GM18498 (cell line): ENCODE data around the gene RASSF5.
A peak's percentile ranks its signal among the peaks of the same experiment; 100 is the strongest.
"Not testable (repeated sequence)": the region's sequence is repeated elsewhere in the genome, so short reads cannot be mapped to it uniquely, and the experiment has no call there.

Experiments
- ATAC-seq: cut with Tn5 transposase; IDR thresholded peaks from one replicate; pipeline ENCODE4 v1.9.1; 2021; ENCODE audit warnings: mild to moderate bottlenecking, moderate library complexity; ENCODE audit not compliant: unreplicated experiment

The RASSF5 gene

DNA sequence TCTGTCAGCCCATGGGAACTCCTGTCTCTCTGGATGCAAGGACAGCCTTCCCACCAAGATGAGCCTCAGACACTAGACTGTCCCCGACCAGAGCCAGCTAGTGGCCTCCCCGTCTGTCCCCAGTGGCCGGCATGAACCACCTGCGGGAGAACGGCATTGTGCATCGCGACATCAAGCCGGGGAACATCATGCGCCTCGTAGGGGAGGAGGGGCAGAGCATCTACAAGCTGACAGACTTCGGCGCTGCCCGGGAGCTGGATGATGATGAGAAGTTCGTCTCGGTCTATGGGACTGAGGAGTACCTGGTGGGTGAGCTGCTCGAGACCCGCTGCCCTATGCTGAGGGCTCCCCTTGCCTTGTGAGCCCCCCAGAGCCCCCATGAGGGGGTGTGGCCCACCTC is 31.3 kb upstream of the RASSF5 start:
- ATAC-seq = no peak

DNA sequence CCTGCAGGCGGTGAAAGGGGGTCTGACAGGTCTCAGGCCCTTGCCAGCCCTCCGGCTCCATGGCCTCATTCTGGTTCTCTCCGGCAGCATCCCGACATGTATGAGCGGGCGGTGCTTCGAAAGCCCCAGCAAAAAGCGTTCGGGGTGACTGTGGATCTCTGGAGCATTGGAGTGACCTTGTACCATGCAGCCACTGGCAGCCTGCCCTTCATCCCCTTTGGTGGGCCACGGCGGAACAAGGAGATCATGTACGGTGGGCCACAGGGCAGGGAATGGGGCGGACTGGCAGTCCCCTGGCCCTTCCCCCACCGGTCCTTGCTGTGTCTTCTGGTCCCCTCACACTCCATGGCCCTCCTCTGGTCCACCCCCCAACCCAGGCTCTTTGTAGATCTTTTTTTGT is 30.7 kb upstream of the RASSF5 start:
- no peak for ATAC-seq

DNA sequence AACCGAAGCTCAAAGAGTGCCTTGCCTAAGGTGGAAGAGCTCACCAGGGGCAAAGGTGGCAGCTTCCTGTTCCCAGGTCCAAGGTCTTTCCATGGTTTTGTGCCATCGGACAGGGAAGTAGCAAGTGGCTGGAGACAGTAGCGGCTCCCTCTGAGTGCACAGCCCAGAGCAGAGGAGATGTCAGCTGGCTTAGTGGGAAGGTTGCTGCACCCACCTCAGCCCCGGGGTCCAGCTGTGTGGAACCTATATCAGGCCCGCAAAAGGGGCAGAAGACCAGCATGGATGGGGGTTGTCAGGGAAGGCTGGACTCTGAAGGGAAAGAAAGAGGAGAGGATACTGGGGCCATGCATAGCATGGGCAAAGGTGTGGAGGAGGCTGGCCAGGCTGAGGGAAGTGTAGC is 30.2 kb upstream of the RASSF5 start:
- no peak for ATAC-seq

DNA sequence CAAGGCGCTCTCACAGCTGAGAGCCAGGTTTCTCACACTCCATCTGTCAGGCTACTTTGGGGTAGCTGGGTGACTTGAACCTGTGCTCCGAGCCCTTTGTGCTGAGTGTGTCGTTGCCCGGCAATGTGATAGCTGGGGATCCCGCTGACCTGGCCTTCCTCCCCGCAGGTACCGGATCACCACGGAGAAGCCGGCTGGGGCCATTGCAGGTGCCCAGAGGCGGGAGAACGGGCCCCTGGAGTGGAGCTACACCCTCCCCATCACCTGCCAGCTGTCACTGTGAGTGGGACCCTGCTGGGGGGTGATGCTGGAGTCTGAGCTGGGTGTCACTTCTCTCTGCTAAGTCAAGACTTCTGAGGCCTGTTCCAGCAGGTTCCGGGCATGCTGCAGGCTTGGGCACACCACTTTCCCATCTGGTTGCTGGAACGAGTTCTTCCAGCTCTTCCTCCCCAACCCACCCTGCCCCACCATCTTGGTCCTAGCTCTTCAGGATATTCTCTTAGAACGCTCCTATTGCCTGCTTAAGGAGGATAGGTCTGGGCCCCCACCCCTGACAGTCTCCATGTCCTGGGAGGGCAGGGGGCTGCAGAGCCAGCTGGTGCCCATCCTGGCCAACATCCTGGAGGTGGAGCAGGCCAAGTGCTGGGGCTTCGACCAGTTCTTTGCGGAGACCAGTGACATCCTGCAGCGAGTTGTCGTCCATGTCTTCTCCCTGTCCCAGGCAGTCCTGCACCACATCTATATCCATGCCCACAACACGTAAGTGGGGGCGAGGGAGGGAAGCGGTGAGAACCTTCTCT is 29.6 kb upstream of the RASSF5 start:
- ATAC-seq = no peak

DNA sequence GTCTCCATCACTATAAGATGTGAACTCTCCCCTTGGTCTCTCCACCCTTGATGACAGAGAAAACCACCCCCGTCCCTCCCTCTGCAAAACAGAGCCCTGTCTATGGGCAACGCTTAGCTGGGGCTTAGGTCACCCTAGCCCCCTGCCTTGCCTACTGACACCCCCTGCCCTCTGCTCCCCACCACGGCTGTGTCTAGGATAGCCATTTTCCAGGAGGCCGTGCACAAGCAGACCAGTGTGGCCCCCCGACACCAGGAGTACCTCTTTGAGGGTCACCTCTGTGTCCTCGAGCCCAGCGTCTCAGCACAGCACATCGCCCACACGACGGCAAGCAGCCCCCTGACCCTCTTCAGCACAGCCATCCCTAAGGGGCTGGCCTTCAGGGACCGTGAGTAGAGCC is 28.6 kb upstream of the RASSF5 start:
- ATAC-seq = no peak

DNA sequence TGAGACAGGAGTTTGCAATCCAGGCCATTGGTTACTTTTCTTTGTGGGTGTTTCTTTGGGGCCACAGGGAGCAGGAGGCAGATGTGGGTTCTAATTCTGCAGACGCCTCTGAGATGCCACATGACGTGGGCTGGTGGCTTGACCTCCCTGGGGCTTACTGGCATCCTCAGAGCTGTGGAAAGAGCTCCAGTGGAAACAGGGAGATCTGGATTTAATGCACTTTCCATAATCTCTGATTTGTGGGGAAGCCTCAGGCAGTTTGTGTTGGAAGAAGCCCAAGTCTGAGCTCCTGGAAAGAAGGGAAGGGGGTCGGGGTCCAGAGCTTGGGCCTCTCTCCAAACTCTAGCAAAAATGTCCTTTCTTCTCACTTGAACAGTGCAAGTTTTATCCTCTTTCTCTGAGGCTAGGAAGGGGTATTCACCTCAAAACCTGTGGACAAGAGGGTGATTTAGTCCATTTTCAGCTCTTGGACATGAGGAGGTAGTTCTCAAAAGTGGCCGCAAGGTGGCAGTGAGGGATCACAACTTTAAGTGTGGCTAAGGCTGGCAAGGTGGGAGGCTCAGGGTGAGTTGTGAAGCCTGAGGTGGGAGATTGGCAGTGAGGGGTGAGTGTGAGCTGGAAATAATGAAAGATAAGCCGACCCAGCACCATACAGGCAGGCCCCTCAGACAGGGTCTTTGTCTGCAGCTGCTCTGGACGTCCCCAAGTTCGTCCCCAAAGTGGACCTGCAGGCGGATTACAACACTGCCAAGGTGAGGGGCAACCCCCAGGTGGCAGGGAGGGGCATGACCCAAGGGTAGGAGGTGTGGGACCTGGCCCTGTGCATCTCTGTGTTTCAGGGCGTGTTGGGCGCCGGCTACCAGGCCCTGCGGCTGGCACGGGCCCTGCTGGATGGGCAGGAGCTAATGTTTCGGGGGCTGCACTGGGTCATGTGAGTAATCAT is 27.9 kb upstream of the RASSF5 start:
- no peak for ATAC-seq

DNA sequence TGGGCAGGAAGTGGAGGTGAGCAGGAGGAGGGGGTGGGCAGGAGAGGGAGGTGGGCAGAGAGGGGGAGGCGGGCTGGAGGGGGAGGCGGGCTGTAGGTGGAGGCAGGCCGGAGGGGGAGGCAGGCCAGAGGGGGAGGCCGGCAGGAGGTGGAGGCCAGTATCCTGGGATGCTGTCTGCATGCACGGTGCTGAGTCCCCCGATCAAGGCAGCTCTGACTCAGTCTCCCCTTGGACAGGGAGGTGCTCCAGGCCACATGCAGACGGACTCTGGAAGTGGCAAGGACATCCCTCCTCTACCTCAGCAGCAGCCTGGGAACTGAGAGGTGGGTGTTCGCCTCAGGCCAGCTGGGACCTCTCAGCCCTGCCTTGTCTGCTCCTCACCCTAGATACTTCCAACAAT is 27.1 kb upstream of the RASSF5 start:
- no peak for ATAC-seq

DNA sequence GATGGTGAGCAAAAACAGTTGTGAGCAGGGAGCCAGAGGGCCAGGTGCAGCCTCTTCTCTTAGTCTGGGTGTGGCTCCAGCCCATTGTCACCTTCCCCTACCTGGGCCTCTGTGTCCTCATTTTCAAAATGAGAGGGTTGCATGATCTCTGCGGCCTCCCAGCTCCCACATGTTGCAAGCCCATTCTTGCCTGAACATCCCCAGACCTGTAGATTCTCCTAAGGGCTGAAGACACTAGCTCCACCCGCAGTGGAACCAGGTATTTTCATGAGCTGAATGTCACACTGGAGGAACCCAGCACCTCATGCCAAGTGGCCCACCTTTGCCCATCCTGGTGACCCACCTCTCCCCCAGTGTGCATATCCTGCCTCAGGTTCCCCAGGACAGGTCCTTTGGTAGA is 24.7 kb upstream of the RASSF5 start:
- ATAC-seq = no peak

DNA sequence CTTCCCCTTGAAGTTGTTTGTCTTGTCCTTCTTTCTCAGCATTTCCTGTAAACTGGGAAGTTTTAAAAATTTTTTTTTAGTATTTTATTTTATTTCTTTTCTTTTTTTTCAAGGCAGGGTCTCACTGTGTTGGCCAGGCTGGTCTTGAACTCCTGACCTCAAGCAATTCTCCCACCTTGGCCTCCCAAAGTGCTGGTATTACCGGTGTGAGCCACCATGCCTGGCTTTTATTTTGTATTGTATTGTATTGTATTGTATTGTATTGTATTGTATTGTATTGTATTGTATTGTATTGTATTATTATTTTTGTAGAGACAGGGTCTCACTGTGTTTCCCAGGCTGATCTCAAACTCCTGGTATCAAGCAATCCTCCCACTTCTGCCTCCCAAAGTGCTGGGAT is 23.5 kb upstream of the RASSF5 start:
- ATAC-seq = not testable (repeated sequence)

DNA sequence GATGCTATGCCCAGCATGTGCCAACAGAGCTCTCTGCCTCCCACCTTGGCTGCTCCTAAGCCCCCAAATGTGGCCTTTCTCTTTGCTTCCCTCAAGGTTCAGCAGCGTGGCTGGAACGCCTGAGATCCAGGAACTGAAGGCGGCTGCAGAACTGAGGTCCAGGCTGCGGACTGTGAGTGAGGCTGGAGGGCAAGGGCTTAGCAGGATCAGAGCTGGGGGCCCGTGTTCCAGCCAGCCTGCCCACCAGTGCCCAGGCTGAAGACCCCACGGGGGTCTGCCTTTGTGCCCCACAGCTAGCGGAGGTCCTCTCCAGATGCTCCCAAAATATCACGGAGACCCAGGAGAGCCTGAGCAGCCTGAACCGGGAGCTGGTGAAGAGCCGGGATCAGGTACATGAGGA is 22.4 kb upstream of the RASSF5 start:
- ATAC-seq = no peak

DNA sequence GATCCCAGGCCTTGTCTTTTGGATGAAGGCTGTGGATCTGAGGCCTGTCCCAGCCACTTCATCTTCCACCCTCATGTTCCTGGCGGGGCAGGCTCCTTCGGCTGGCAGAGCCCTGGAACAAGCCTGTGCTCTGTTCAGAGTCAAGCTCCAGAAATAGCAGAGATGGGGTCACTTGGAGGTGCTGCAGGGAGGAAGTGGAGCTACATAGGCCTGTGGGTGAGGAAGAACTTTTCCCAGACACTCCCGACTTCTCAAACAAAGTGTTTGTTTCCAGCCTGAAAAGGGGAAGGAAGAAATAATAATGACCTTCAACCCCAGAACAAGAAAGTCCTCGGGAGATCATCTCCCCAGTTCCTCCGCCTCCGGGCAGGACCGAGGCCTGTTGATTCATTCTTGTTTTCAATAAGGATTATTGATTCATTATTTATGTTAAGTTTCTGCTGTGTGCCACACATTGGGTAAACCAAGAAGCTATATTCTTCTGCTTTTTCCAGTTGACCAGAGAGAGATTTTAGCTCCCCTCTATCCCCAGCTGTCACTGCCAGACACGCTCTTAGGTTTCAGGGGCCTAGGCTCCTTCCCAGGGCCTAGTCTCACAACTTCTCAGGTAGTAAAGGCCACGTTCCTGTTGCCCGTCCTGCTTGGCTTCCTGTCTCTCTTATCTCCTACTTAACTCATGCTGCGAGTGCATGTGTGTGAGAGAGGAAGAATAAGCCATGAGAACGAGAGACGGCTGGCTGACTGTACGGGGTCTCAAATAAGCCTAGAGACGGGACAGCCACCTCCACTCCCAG is 20.1 kb upstream of the RASSF5 start:
- no peak for ATAC-seq

DNA sequence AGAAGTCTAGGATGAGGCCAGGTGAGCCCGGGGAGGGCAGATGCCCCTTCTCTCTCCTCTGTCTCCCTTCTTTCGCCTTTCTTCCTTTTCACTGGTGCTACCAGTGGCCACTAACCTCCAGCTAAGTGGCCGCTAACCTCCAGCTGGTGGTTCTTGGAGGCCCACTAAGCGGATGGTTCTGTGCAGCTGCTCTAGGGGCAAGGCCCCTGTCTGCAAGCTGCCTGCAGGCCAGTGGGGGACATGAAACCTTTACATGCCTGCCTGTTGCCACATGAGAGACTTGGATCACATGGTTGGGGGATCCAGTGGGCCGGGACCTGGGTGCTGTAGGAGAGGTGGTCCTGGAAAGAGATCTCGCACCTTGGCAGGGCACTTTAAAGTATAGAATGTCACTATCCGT is 19.4 kb upstream of the RASSF5 start:
- ATAC-seq = no peak

DNA sequence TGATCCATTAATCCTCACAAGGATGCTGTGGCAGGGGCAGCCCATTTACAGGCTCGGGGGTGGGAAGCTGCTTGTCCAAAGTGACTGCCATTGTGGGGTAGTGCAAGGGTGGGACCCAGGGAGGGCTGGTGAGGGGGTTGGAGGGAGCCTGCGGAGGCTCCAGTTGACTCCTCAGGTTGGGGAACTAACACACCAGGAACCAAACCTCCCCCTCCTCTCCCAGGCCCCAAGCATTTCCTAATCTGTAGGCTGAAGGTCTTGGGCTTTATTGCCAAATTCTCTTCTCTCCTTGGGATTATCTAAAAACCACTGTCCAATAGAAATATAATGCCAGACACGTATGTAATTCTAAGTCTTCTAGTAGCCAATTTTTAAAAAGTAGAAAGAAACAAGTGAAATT is 18.9 kb upstream of the RASSF5 start:
- ATAC-seq = no peak

DNA sequence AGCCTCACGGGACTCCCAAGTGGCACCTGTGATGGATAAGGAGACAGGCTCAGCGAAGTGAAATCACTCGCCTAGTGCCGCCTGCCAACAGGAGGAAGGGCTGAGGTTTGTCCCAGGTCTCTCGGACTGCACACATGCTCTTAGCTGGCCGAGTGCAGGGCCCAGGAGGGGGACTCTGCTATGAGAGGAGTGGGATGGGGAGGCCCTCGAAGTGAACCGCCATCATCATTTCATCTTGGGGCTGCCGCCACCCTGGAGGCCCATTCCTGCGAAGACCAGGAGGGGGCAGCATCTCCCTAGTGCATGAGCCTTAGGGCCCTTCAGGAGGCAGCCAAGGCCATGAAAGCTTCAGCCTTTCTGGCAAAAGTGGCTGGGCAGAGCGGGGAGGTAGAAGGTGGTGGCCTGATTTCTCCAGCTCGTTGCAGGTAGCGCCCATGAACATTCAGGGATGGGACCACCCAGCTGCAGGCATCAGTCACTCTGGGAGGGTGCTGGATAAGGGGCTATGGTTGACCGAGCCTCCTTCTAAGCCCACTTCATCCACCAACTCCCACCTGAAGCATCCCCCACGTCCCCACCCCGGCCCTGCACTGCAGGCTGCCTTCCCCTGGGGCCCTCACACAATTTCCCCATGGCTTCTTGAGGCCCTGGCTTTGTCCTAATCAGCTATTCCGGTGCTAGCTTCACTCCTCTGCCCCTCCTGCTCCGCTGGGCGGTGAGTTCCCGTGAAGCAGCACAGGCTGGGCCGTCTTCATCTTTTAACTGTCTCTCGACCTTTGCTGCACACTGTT is 17.2 kb upstream of the RASSF5 start:
- peak; percentile 47 for ATAC-seq

DNA sequence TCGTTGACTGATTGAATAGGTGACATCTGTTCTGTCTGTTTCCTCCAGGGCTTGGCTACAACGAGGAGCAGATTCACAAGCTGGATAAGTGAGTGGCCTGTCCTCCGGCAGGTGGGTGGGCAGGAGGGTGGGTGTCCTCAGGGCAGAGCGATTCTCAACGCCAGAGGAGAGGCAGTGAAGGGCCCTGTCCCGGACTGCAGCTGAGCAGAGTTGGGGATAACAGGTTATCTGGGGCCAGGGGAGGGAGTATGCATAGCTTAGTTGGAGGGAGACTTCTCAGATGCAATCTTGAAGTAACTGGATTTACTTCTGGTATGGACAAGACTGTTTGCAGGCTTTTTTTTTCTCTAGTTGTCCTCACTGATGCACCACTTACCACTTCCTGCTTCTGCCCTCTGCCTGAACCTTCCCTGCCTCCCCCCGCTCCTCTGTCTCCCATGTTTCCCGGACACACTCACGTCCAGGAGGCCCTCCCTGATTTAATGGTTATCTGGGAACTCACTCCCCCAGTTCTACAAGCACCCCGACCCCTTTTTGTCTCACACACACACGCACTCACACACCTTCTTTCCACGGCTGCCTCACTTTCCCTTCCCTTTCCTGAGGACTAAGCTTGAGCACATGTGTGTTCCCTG is 16.4 kb upstream of the RASSF5 start:
- ATAC-seq = no peak

DNA sequence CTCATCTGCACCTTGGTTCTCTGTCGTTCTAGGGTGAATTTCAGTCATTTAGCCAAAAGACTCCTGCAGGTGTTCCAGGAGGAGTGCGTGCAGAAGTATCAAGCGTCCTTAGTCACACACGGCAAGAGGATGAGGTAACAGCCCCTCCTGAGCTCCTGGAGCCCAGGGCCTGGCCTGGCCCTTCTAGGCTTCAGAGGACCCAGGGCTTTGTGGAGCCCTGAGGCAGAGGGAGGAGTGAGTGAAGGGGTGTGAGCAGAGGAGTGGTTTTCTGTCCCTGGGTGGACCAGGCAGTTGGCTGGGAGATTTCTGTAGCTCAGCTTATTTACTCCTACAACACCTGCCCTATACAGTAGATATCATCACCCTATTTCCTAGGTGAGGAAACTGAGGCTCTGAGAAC is 15.7 kb upstream of the RASSF5 start:
- ATAC-seq = no peak

DNA sequence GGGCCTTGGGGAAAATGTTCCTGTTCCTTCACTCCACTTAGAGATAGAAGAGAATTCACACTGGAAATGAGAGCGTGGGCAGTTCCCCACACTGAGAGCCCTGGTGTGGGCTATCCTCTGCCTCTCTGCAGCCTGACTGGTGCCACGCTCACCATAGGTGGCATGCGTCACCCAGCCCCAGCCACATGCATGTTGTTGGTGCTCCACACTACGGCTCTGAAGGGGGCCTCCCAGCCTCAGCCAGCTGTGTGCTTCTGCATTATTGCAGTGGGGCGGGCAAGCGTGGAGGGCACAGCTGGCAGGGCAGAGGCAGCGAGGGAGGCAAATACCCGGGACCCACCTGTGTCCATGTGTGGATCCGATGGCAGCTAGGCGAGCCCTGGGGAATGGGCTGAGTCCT is 14.7 kb upstream of the RASSF5 start:
- no peak for ATAC-seq

DNA sequence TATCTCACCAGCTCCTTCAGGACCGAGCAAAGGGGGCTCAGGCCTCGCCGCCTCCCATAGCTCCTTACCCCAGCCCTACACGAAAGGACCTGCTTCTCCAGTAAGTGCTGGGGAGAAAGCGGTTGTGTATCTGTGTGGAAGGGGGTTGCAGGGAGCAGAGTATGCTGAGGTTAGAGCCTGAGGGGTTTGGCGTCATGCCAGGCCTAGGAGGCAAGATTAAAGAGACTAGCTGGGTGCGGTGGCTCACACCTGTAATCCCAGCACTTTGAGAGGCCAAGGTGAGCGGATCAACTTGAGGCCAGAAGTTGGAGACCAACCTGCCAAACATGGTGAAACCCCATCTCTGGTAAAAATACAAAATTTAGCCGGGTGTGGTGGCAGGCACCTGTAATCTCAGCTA is 14.1 kb upstream of the RASSF5 start:
- no peak for ATAC-seq

DNA sequence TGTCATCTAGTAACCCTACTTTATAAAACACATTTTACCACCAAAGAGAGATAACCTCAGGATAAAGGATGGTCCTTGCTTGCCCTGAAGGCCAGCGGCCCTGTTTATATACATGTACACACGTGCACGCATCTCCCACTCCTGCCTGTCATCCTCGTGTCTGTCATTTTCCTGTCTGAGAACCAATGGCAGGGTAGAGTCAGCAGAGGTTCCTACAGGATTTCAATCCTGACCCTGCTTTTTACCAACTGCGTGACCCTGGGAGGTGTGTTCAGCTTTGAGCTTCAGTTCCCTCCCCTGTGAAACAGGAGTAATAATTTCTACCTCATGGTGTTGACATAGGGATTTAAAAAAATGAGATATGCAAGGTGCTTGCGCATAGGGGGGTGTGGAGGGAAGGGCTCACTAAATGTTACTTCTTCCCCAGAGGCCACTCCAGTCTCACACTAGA is 12.3 kb upstream of the RASSF5 start:
- ATAC-seq = no peak

DNA sequence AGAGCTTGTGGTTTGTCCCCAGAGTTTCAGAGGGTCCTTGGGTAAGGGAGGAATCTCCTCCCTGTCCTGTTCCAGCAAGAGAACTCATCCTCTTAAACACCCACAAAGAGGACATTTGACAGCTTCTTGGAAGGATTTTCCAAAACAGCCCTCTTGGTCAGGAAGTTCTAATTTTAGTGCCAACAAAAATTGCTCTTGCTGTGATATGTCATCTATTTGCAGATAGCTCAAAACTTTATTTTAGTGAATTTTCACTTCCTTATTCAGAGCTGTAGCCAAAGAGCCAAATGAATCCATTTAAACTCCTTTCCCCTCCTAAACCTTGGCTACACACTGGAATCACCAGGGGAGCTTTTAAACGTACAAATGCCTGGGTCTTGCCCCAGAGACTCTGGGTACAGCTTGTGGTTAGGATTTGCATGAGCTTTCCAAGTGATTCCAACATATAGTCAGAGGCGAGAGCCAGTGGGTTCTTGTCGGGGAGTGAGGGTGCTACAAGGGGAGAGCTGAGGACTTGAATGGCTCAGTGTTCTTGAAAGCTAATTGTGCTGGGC is 11.8 kb upstream of the RASSF5 start:
- peak; percentile 30 for ATAC-seq
